Fibroblast of lung (primary cell): Measurements from ENCODE around the gene CCDC33. TPM values are rescaled to one million over a fixed set of nuclear protein-coding genes. Genes with fewer than 3 reads are reported as not detected.

Source experiments
- DNase-seq, 2 donors: peaks; one replicate each; pipeline versions ENCODE4 v3.0.0 to v3.0.0-alpha.2; 2010; ENCODE audit warnings: low read depth in 2 of 2
- H2AFZ ChIP-seq: 2 replicates; pipeline ENCODE4 v1.5.1; 2012; ENCODE audit warnings: low read length, control low read depth, inconsistent platforms
- H3K27ac ChIP-seq: 2 replicates; pipeline ENCODE4 v1.5.1; 2011; ENCODE audit warnings: low read length, control low read depth; ENCODE audit not compliant: insufficient read depth
- H3K27me3 ChIP-seq: 2 replicates; pipeline ENCODE4 v1.5.1; 2011; ENCODE audit warnings: mild to moderate bottlenecking, low read length; ENCODE audit not compliant: control insufficient read depth, insufficient read depth
- H3K36me3 ChIP-seq: 2 replicates; pipeline ENCODE4 v1.5.1; 2011; ENCODE audit warnings: low read length; ENCODE audit not compliant: control insufficient read depth, insufficient read depth
- H3K4me1 ChIP-seq: 2 replicates; pipeline ENCODE4 v1.5.1; 2011; ENCODE audit warnings: low read length; ENCODE audit not compliant: control insufficient read depth, insufficient read depth; ENCODE audit errors: extremely low read depth
- H3K4me2 ChIP-seq: 2 replicates; pipeline ENCODE4 v1.5.1; 2011; ENCODE audit warnings: low read length, control low read depth; ENCODE audit not compliant: insufficient read depth; ENCODE audit errors: extremely low read depth
- H3K4me3 ChIP-seq, 4 experiments: fragments of 200-600 bp in 1 of 4; sonication (generic) in 1 of 4; replicated peaks in 1 of 4; 2 replicates each; pipeline ENCODE4 v1.5.1; 2011 to 2016; ENCODE audit warnings: low read length in 4 of 4, low read depth in 3 of 4, mild to moderate bottlenecking in 3 of 4, control low read depth in 2 of 4, inconsistent platforms in 1 of 4, mixed read lengths in 1 of 4; ENCODE audit not compliant: insufficient read depth in 1 of 4; ENCODE audit errors: control extremely low read depth in 1 of 4
- H3K79me2 ChIP-seq: 2 replicates; pipeline ENCODE4 v1.5.1; 2012; ENCODE audit warnings: mild to moderate bottlenecking, low read length, inconsistent platforms; ENCODE audit not compliant: control insufficient read depth, insufficient read depth
- H3K9ac ChIP-seq: 2 replicates; pipeline ENCODE4 v1.5.1; 2011; ENCODE audit warnings: mild to moderate bottlenecking, low read length, control low read depth; ENCODE audit not compliant: insufficient read depth
- H3K9me3 ChIP-seq: 2 replicates; pipeline ENCODE4 v1.5.1; 2012; ENCODE audit warnings: low read depth, low read length; ENCODE audit not compliant: control insufficient read depth, insufficient read depth
- H4K20me1 ChIP-seq: 2 replicates; pipeline ENCODE4 v1.5.1; 2011; ENCODE audit warnings: low read length; ENCODE audit not compliant: control insufficient read depth, insufficient read depth; ENCODE audit errors: extremely low read depth
- EZH2 ChIP-seq: IDR thresholded peaks from 2 replicates; pipeline ENCODE4 v1.5.1; 2012; ENCODE audit warnings: low read length, control low read depth, mild to moderate bottlenecking; ENCODE audit errors: missing control alignments
- polyA plus RNA-seq, 2 donors: library from polyadenylated mRNA; depleted of rRNA in 1 of 2; stranded (reverse) in 1 of 2; unstranded in 1 of 2; fragments of >200 nt; gene quantifications; 2 replicates each; pipeline ENCODE4 v1.2.1, GENCODE V29; 2011 to 2012; ENCODE audit warnings: missing spikeins in 1 of 2
- total RNA-seq: library from RNA; depleted of rRNA; stranded (reverse); fragments of >200 nt; gene quantifications from 2 replicates; pipeline ENCODE4 v1.2.1, GENCODE V29; 2014
- TF ChIP-seq, protein P1 (sequence below), 2 donors: IDR thresholded peaks in 1 of 2; conservative IDR thresholded peaks in 1 of 2; 1 replicate in 1 of 2; 2 replicates in 1 of 2; pipeline ENCODE4 v1.5.1; 2011 to 2012; ENCODE audit warnings: low read length in 2 of 2, control low read depth in 1 of 2, inconsistent platforms in 1 of 2, low read depth in 1 of 2, mild to moderate bottlenecking in 1 of 2

Gene CCDC33
- total and polyA plus RNA-seq, 2 donors (not counting 1 experiment from before 2014, with no cell fraction given) = not detected

DNA sequence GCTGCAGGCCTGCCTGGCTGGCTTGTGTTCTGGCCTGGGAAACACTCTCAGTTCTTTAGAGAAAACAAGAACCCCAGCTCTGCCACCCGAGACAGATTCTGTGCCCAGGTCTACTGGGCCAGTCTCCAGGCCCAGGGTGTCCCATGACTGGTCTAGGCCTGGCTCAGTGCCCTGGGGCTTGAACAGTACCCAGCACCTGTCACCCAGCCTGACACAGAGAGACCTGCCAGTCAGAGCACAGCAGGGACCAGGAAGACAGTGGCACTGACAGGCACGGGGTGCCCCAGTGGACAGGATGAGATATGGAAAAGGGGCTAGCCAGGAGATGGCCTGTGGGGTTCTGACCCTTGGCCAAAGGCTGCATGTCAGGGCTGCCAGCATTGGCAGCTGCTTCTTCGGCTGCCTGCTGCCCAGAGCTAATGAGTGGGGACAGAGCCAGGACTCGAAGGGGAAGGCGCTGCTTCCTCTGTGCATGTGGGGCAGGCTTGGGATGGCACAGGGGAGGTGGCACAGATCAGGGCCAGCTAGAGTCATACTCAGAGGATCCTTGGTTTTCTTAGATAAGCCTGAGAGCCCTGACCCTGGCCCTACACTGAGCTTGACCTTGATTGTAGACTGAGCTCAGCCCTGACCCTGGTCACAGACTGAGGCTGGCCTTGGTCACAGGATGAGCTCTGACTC, 15.1 kb downstream of the CCDC33 start:
- Histone ChIP-seq H4K20me1 (no peaks in the 10 kb centered on the region), H3K9ac (no peak overlapping the region), H3K4me2 (no peak overlapping the region), H3K79me2 (no peaks in the 10 kb centered on the region), H3K27ac (no peak overlapping the region), H3K36me3 (no peaks in the 10 kb centered on the region), H3K27me3 (peaks cover 7% of the 10 kb centered on the region), H2AFZ (no peak overlapping the region), H3K4me1 (no peaks in the 10 kb centered on the region), H3K9me3 (no peaks in the 10 kb centered on the region), H3K4me3 (no peak overlapping the region)
- no peak for TF ChIP-seq EZH2
- TF ChIP-seq, protein P1, sequence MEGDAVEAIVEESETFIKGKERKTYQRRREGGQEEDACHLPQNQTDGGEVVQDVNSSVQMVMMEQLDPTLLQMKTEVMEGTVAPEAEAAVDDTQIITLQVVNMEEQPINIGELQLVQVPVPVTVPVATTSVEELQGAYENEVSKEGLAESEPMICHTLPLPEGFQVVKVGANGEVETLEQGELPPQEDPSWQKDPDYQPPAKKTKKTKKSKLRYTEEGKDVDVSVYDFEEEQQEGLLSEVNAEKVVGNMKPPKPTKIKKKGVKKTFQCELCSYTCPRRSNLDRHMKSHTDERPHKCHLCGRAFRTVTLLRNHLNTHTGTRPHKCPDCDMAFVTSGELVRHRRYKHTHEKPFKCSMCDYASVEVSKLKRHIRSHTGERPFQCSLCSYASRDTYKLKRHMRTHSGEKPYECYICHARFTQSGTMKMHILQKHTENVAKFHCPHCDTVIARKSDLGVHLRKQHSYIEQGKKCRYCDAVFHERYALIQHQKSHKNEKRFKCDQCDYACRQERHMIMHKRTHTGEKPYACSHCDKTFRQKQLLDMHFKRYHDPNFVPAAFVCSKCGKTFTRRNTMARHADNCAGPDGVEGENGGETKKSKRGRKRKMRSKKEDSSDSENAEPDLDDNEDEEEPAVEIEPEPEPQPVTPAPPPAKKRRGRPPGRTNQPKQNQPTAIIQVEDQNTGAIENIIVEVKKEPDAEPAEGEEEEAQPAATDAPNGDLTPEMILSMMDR (conservative IDR thresholded peaks at IDR 0.05 in 1 of 2, IDR thresholded peaks at IDR 0.05 in 1 of 2; ENCODE audit: low read depth in 1 of 2, low read length in 2 of 2) = no peak
- DNase-seq = no peak

DNA sequence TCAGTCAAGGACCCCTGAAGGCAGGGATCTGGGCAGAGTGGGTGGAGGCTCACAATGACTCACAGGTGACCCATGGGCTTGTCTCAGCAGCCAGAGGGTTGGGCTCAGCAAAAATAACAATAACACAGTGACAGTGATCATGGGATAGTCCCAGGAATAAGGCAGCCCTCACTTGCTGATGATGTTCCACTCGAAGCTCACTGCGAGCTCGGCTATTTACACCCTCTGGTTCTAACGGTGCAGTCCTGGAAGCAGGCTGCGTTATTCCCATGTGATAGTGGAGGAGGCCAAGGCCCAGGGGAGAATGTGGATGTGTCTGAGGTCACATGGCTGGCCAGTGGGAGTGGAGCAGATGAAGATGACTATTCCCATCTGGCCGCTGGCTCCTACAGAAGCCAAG, 16.2 kb downstream of the CCDC33 start:
- Histone ChIP-seq H3K9me3 (no peaks in the 10 kb centered on the region), H3K4me3 (no peak overlapping the region), H3K79me2 (no peaks in the 10 kb centered on the region), H3K4me2 (no peak overlapping the region), H3K27me3 (peaks cover 9% of the 10 kb centered on the region), H3K9ac (no peak overlapping the region), H3K4me1 (no peaks in the 10 kb centered on the region), H3K36me3 (no peaks in the 10 kb centered on the region), H2AFZ (no peak overlapping the region), H3K27ac (no peak overlapping the region), H4K20me1 (no peaks in the 10 kb centered on the region)
- TF ChIP-seq, protein P1 (conservative IDR thresholded peaks at IDR 0.05 in 1 of 2, IDR thresholded peaks at IDR 0.05 in 1 of 2; ENCODE audit: low read depth in 1 of 2, low read length in 2 of 2) = no peak
- no peak for TF ChIP-seq EZH2
- peak in 1 of 2 donors; percentile 28 for DNase-seq

DNA sequence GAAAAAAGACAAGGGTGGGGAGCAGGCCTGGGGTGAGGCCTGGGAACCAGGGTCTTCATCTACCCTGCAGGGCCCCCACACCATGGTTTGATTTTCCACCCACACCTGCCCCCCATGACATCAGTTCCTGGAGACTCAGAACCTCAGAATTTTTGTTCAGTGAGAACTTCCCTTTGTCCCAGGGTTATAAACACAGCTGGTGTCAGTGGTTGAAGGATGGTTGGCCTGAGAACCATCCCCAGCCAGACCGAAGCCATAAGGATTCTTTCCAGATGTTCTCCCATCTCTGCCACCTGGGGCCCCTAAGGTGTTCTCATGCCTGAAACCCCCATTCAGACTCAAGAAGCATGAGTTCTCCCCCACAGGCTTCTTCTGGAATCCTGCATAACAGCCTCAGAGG, 16.6 kb downstream of the CCDC33 start:
- TF ChIP-seq, protein P1 (conservative IDR thresholded peaks at IDR 0.05 in 1 of 2, IDR thresholded peaks at IDR 0.05 in 1 of 2; ENCODE audit: low read depth in 1 of 2, low read length in 2 of 2) = no peak
- no peak for TF ChIP-seq EZH2
- no peaks in the 10 kb centered on the region for H4K20me1 ChIP-seq
- H3K4me2 ChIP-seq = no peak overlapping the region
- H3K27ac ChIP-seq = no peak overlapping the region
- no peak overlapping the region for H2AFZ ChIP-seq
- H3K27me3 ChIP-seq = peaks cover 9% of the 10 kb centered on the region
- DNase-seq = no peak
- H3K79me2 ChIP-seq = no peaks in the 10 kb centered on the region
- no peak overlapping the region for H3K4me3 ChIP-seq
- no peaks in the 10 kb centered on the region for H3K4me1 ChIP-seq
- H3K9me3 ChIP-seq = no peaks in the 10 kb centered on the region
- H3K36me3 ChIP-seq = no peaks in the 10 kb centered on the region
- H3K9ac ChIP-seq = no peak overlapping the region
